ENCODE data around the gene GEMIN7. TPM values are rescaled to one million over a fixed set of nuclear protein-coding genes. Genes with fewer than 3 reads are reported as not detected.

The GEMIN7 gene
- total and polyA plus RNA-seq, 2 of the 4 experiments (the other 2 are of a cell fraction): 27.2 to 53.0 TPM

- ATAC-seq (ENCODE audit: low read depth) (no peak), DNase-seq (no peak)
- no TSS peak for BruUV-seq (replicated peaks)
- Histone ChIP-seq H3K27me3 (ENCODE audit: control insufficient read depth, insufficient read depth, low read length) (no peaks in the 10 kb centered on the region), H4K20me1 (ENCODE audit: insufficient read depth, low read length) (peaks cover 82% of the 10 kb centered on the region), H4K5ac (ENCODE audit: low read depth, low read length) (no peak overlapping the region), H3K9me3 (ENCODE audit: control insufficient read depth, insufficient read depth, low read length) (no peaks in the 10 kb centered on the region), H3K56ac (ENCODE audit: extremely low read depth, insufficient read depth, low read length) (no peak overlapping the region), H3K27ac (ENCODE audit: insufficient read depth, low read length) (no peak overlapping the region), H4K8ac (ENCODE audit: low read depth in 2 of 2, low read length in 2 of 2) (no peak overlapping the region), H3K36me3 (ENCODE audit: control insufficient read depth, insufficient read depth, low read length) (peaks cover 3% of the 10 kb centered on the region; the same call in 1 of the 2 replicates), H3K18ac (ENCODE audit: low read depth, low read length) (no peak overlapping the region), H2AK9ac (replicated peaks; ENCODE audit: low read depth, low read length, poor library complexity) (peak overlapping the region; percentile 1), H3K79me1 (ENCODE audit: low read depth in 1 of 2, low read length in 2 of 2) (peaks cover 39 to 84% of the 10 kb centered on the region in 2 experiments), H3K4me3 (ENCODE audit: insufficient read depth, low read depth, low read length) (no peak overlapping the region), H2BK5ac (ENCODE audit: low read depth, low read length, poor library complexity, severe bottlenecking) (no peak overlapping the region), H2AFZ (replicated peaks; ENCODE audit: low read length, poor library complexity) (no peak overlapping the region), H2BK120ac (ENCODE audit: low read depth, low read length) (no peak overlapping the region), H2BK15ac (ENCODE audit: low read depth, low read length) (no peak overlapping the region), H4K91ac (ENCODE audit: insufficient read depth, low read depth, low read length) (no peak overlapping the region), H3K4ac (ENCODE audit: low read depth, low read length) (no peak overlapping the region), H3K9ac (ENCODE audit: low read depth, low read length) (no peak overlapping the region), H3K23ac (ENCODE audit: low read depth, low read length) (no peak overlapping the region), H2BK20ac (ENCODE audit: low read depth, low read length) (no peak overlapping the region), H3K14ac (replicated peaks; ENCODE audit: low read depth, low read length) (no peak overlapping the region), H2AK5ac (ENCODE audit: low read depth, low read length) (no peak overlapping the region), H3K4me2 (ENCODE audit: low read depth, low read length) (no peak overlapping the region), H3K9me1 (ENCODE audit: insufficient read depth, low read length) (peaks cover under 1% of the 10 kb centered on the region; the same call in 1 of the 2 replicates), H3K4me1 (ENCODE audit: control insufficient read depth, insufficient read depth, low read length) (no peaks in the 10 kb centered on the region)
- TF ChIP-seq CTCF (conservative IDR thresholded peaks at IDR 0.05; ENCODE audit: low read depth, low read length) (no peak), MAZ (IDR thresholded peaks at IDR 0.05; ENCODE audit: borderline replicate concordance, low read depth, low read length) (no peak), CEBPB (IDR thresholded peaks at IDR 0.05; ENCODE audit: low read depth, low read length) (no peak), RCOR1 (IDR thresholded peaks at IDR 0.05; ENCODE audit: insufficient replicate concordance, low read length) (no peak), BHLHE40 (IDR thresholded peaks at IDR 0.05; ENCODE audit: low read depth, low read length) (no peak), ELK1 (IDR thresholded peaks at IDR 0.05; ENCODE audit: borderline replicate concordance, low read depth, low read length) (no peak), RAD21 (IDR thresholded peaks at IDR 0.05; ENCODE audit: low read length) (no peak), CHD1 (IDR thresholded peaks at IDR 0.05; ENCODE audit: low read depth, low read length) (no peak), POLR2A (IDR thresholded peaks at IDR 0.05; ENCODE audit: low read depth, low read length) (no peak), RFX5 (IDR thresholded peaks at IDR 0.05; ENCODE audit: low read depth, low read length) (no peak), SMC3 (IDR thresholded peaks at IDR 0.05; ENCODE audit: low read depth, low read length) (no peak), FOS (IDR thresholded peaks at IDR 0.05; ENCODE audit: low read depth, low read length) (no peak), MXI1 (IDR thresholded peaks at IDR 0.05; ENCODE audit: borderline replicate concordance, low read depth, low read length) (no peak), MAFK (IDR thresholded peaks at IDR 0.05; ENCODE audit: low read depth, low read length) (no peak), NFE2L2 (IDR thresholded peaks at IDR 0.05; ENCODE audit: low read depth, low read length) (no peak)
- TF ChIP-seq, protein P1, sequence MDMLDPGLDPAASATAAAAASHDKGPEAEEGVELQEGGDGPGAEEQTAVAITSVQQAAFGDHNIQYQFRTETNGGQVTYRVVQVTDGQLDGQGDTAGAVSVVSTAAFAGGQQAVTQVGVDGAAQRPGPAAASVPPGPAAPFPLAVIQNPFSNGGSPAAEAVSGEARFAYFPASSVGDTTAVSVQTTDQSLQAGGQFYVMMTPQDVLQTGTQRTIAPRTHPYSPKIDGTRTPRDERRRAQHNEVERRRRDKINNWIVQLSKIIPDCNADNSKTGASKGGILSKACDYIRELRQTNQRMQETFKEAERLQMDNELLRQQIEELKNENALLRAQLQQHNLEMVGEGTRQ (IDR thresholded peaks at IDR 0.05; ENCODE audit: low read depth, low read length): no peak
- CTCF ChIA-PET: no interaction called here
- intact Hi-C loops (cut with micrococcal nuclease) (loop anchor here (5.0 kb wide), 1 partner anchor 33 kb away; the partner anchor contains the start of gene PPP1R37), dilution Hi-C loops (cut with HindIII; ENCODE audit: low sequenced_read_pairs, unreplicated experiment) (no loop called here), in situ Hi-C loops (cut with MboI; ENCODE audit: low sequenced_read_pairs) (no loop called here)
- 67% methylated on average over 2 of the region's 9 CpGs; no CpG with 5 or more reads in 1 of the 2 experiments for WGBS, 2 experiments (ENCODE audit: extremely low coverage in 2 of 2, insufficient read length in 1 of 2)
- POLR2A ChIA-PET (ENCODE audit: unreplicated experiment): no interaction called here
Observed at GRCh38 chr19:45125360-45125759, 46.3 kb downstream of the GEMIN7 start.
